TTC549 (cell line): ENCODE data around the gene ANKRD44.

Experiments
- FAIRE-seq: peaks from 2 replicates; lab custom pipeline; 2012; peaks lifted over from hg19 to GRCh38; lab: Jason Lieb, UNC

Gene ANKRD44

DNA sequence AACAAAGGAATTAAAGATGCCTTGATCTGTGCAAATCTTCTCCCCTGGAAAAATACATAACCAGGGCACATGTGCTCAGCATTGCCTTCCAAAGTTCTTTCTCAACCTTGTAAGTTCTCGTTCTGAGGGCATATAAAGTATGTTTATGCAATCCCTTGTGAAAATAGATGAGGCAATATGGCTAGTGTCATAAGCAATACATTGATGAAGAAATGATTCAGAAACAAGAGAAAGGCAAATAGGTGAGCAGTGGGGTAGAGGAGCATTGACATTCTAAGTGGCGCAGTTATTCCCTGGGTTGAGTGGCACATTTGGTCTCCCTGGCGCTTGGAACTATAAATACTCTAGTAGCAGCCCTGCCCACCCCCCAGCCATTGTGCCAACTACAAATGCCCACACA lies 326.6 kb downstream of the ANKRD44 start:
- no peak for FAIRE-seq

DNA sequence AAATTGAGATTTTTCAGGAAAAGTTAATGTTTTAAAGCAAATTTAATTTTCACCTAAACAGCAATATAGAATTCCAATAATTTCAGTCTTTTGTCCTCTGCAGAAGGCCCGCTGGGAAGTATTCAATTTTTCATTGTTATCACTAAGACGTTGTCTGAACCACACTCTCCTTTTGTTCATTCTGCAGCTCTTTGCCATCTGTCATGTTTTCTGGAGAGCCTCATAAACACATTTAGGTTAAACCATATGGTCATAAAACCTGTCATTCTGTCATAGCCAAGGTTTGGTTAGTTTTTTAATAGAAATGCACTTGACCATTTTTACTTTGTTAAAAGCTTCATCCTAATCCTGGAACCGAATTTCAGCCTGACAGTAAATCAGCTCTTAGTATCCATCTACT lies 330.1 kb downstream of the ANKRD44 start:
- no peak for FAIRE-seq

DNA sequence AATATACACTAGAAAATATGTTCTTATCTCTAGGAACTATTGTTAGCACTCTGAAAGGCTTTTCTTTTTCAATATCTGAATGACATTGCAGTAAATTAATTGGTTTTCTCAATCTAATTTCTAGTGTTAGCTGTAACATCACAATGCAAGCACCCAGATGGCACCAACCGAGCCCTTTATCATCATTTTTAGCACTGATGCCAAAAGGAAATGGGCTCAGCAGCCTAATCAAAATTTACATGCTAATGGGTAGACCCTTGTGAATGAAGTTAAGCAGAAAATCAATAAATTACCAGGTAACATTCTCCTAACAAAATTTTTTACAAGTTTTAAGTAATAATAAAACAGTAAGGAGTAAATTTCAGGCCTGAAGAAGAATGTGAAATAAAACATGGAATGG lies 330.6 kb downstream of the ANKRD44 start:
- no peak for FAIRE-seq

DNA sequence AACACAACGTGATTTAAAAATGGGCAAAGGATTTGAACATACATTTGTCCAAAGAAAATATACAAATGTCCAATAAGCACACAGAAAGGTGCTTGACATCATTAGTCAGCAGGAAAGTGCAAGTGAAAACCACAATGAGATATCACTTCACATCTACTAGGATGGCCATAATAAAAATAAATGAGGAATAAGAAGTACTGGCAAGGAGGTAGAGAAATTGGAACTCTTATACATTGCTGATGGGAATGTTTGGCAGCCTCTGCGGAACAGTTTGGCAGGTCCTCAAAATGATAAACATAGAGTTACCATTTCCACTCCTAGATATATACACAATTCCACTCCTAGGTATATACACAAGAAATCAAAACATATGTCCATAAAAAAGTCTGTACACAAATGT lies 333.1 kb downstream of the ANKRD44 start:
- FAIRE-seq = no peak

DNA sequence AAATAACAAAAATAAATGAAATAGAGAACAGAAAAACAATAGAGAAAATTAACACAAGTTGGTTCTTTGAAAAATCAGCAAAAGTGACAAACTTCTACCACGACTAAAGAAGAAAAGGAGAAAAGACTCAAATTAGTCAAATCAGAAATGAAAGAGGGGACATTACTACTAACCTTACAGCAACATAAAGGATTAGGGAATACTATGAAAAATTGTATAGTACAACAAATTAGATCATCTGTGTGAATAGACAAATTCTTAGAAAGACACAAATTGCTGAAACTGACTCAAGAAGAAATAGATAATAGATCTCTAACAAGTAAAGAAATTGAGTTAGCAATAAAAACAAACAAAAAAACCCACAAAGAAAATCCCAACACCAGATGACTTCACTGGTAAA lies 335.6 kb downstream of the ANKRD44 start:
- no peak for FAIRE-seq

DNA sequence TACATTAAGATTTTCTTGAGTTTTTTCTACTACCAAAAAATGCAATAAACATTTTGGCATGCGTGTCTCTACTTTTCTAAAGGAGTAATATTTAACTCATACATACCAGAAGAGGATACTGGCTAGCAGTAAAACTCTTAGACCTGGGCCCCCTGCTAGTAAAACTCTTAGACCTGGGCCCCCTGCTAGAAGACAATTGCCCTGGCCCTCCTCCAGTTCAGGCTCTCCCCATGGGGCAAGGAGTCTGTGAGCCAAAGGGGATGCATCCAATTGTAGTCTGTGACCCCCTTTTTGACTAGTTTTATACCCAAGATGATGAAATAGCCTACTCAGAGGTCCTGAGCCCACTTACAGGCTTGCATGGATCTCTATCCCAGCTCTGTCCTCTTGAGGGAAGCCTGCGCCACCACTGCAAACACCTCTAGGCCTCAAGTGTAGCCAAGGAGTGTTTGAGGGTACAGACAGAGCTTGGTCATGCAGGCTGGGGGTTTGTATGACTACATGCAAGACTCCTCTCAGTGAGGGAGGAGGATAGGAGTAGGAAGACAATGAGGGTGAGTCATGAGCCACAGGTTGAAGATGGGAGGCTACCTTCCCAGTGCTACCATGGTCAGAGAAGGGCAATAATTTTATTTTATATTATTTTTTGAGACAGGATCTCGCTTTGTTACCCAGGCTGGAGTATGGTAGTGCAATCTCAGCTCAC lies 338.9 kb downstream of the ANKRD44 start:
- FAIRE-seq = no peak

DNA sequence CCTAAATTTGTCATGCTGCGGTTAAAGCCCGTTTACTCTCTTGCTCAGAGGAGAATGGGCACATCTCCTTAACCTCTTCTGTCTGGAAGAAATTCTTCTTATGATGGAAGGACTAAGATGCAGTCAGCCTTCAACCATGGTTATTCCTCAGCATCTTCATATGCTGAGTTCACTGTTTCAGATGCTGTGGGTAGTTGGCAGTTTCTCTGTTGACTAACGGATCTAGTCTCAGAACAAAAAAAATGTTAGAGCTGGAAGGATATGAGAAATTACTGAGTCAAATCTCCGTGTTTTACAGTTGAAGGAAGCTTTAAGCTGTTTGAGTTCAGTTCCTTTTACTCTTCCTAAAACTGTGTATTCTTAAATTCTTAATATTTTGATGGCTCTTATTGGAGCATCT lies 340.5 kb downstream of the ANKRD44 start:
- FAIRE-seq = no peak

DNA sequence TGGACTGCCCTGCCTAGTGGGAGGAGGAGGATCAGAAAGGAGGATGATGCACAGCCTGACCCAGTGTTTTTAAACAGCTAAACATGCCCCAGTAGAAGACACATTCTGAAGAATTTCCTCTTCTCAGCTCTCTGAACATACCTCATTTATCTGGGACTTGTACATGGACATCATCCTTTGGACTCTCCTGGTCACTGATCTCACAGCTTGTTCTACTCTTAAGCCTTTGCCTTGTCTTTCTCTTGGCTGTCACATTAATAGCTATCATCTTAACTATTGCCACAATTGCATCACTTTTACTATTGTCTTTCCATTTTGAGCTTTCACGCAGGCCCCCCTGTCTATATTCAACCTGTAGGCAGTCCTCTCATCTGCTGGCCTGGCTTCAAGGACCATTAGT lies 342.1 kb downstream of the ANKRD44 start:
- FAIRE-seq = no peak

DNA sequence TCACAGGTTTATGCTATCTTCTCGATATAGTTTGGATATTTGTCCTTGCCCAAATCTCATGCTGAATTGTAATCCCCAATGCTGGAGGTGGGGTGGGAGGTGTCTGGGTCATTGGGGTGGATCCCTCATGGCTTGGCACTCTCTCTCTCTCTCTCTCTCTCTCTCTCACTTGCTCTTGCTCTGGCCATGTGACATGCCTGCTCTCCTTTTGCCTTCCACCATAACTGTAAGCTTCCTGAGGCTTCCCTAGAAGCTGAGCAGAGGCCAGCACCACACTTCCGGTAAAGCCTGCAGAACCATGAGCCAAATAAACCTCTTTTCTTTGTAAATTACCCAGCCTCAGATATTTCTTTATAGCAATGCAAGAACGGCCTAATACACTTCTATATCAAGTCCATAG lies 342.8 kb downstream of the ANKRD44 start:
- FAIRE-seq = no peak

DNA sequence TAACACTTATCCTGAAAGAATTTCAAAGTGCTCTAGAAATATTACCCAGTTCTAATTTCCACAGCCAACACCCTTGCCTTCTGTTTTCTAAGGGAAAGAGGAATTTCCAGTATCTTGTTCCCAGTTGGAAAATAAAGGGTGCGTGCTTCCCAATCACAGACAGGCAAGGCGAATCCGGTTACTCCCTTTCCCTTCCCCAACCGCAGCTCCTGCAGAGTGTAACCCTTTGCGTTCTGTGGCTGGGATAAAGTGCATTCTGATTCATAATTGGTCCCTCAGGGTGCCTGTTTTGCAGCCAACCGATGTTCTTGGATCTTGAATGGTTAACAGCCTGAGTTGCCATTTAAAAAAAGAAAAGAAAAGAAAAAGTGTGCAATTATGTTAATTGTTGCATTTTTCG lies 343.5 kb downstream of the ANKRD44 start:
- no peak for FAIRE-seq

DNA sequence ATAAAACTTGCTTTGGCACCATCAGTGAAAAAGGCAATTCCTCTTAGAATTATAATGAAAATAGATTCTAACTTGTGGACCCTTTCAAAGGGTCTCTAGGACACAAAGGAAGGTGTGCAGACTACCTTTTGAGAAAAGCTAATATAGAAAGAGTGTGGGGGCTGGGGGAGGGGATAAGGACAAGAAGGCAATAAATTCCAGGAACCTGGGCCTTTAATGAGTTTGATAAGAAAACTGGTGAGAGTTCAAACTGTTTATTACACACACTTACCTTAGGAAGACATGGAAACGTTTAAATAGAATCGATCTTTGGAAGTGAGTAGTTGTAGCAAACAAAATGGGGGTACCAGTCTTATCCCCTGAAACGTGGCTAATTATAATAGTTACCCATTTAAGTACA lies 344.5 kb downstream of the ANKRD44 start:
- no peak for FAIRE-seq

DNA sequence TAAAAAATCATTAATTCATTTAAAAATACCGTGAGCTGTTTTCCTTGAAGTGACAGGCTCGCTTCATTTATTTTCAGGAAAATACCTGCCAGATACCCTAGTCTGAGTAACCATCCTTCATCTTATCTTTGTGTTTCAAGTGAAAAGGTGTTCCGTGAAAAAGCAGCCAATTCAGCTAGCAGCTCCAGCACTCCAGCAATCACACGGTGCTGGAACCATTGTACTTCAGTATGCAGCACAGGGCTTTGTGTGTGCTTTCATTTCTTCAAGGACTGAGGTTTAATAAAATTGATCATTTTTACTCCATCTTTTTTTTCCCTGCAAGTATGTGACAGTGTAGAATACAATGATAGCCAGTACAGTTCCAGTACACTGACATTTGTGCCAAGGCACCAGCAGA lies 344.9 kb downstream of the ANKRD44 start:
- no peak for FAIRE-seq

DNA sequence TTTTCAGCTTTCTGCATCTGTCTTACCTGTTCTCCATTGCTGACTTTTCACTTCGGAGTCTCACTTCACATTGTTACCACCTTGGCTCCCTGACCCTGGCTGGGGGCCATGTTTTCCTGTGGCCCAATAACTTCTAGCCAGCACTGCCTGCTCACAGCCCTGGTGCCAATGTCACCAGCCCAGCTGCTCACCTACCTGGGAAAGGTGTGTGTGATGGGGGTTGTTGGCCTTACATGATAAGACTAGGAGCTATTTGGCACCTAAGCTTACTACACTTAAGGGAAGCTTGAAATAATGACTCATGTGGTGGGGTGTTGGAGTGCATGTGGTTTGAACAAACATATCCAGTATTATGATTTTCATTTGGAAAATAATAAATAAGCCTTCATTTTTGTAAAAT lies 346.6 kb downstream of the ANKRD44 start:
- no peak for FAIRE-seq

DNA sequence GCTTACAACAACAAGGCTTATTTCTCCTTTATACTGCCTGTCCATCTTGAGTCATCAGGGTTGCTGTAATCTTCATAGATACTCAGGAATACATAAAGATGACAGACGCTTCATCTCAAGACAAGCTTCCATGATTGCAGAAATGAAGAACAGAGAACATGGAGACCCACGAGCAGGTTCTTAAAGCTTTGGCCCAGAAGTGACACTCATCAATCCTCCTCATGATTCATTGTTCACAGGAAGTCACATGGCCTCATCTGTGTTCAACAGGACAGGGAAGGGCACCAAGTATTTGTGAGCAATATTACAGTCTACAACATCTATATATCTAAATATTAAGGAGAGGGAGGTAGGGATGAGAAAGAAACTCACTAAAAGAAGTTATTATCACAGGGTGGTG lies 347.5 kb downstream of the ANKRD44 start:
- no peak for FAIRE-seq

DNA sequence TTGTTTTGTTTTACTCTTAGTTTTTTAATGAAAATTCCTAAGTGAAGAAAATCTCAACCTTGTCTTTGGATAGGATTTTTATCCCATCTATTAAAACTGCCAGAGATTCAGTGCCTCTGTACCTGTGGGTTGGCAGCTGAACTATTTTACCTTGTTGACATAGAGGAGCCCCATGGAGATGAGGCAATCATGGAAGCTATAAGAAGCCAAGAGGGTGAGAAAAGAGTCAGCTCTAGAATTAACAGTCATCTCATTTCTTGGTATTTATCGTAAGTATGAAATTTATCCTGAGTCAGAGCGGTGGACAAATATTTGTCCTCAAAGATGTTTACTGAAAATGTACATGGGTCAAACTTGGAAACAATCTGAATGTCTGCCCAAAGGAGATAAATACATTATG lies 348.3 kb downstream of the ANKRD44 start:
- no peak for FAIRE-seq

DNA sequence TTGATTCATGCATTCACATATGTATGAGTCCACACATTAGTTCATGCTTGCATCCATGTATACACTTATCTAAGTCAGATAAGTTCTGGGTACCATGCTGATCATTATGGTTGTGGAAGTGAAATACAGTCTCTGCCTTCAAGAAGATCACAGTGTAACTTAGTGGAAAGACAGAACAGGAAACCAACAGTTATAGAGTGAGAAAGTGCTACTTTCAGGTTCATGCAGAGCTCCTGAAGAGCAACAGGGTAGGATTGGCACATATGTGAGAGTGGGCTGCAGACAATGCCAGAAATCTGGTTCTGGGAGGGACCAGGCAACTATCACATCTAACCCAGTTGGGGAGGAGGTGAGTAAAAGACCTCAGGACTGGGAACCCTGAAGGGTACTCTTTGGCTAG lies 348.7 kb downstream of the ANKRD44 start:
- no peak for FAIRE-seq

DNA sequence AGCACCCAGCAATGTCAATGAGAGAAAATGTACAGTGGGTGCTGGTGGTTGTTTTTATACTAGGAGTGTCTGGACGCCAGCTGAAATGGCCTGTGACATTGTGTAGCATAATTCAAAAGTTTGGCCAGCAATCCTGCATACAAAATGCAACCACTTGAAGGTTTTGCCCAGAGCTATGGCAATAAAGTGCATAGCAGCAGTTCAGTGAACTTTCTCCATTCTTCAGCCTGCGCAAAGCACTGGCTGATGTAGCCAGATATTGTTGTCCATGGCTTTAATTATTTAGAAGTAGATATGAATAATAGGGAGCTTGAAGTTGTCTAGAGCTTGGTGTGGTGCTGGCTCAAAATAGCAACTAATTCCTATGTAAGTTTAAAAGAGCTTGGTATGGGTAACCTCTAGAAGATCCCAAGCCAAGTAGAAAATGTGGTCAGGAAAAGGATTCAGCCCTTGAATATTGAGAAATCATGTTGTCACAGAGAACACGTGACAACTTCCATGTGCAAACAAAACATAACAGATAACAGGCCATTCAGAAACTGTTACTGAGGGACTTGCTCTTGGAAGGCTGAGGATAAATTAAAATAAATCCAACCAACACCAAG lies 350.7 kb downstream of the ANKRD44 start:
- FAIRE-seq = no peak

DNA sequence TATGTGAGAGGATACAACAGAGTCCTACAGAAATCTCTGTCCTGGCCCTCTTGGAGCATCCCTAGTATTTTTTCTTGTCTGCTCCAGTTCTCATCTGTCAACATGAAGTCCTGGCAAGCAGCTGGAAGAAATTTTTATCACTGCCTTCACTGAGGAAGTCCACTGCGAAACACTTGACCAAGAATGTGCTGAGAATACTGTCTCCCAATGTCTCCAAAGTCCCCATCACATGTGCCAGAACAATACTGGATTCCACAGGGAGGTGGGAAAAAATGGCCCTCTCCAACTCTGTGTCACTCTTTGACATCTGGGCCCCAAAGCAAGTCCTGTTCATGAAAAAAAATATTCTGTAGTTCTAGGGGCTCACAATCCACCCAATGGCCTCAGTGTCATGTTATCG lies 351.3 kb downstream of the ANKRD44 start:
- no peak for FAIRE-seq

DNA sequence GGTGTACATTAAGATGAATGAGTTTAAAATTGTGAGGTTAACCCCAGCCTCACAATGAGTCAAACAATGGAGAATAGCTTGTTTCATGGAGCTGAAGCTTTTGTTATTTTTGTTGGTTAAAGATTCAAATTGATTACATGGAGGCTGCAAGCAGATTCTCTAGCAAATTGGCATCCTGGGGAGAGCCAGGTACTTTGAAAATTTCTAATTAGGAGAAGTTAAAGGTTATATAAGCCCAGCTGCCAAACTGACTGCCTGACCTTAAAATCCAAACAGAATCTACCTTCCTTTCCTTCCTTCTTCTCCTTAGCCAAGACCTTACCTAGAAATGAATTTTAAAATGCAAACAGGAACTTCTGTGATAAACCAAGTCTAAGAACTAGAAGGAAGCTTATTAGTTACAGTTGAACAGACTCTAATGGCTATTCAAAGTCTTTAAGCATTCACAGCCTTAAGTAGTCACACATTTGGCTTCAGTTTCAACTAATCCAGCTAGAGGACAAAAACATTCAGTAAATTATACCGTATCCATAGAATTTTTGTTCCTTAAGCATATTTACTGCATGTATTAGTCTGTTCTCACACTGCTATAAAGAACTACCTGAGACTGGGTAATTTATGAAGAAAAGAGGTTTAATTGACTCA lies 352.6 kb downstream of the ANKRD44 start:
- no peak for FAIRE-seq

DNA sequence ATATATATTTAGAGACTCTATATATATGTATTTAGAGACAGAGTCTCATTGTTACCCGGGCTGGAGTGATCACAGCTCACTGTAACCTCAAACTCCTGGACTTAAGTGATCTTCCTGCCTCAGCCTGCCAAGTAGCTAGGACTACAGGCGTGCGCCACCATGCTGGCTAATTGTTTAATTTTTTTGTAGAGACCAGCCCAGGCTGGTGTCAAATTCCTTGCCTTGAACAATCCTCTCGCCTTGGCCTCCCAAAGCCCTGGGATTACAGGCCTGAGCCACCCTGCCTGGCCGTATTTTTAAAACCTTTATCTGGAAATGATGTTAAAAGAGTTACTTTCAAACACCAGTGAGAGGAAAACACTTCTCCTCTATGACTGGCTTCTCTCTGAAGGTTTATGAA lies 353.1 kb downstream of the ANKRD44 start:
- FAIRE-seq = no peak

DNA sequence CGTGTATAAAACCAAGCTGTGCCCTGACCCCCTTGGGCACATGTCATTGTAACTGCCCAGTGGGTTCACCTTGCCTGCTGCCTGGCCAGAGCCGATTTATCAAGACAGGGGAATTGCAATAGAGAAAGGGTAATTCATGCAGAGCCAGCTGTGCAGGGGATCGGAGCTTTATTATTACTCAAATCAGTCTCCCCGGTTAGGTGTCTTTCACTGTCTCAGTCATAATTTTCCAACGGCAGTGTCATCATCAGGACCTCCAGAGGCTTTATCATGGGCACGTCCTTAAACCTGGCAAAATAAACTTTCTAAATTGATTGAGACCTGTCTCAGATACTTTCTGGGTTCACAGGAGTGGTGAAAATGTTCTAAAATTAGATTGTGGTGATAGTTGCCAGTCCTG lies 354.5 kb downstream of the ANKRD44 start:
- FAIRE-seq = no peak

DNA sequence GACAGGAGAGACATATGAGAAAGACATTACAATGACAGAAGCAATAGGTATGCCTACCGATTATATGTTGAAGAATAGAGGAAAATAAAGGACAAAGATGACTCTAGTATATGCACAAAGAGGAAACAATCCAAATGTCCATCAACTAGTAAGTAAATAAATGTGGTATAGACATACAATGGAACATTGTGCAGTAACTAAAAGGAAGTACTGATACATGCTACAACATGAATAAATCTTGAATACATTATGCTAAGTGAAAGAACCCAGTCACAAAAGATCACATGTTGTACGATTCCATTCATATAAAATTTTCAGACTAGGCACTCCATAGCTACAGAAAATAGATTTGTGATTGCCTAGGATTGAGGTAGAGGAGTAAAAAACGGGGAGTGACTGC lies 355.5 kb downstream of the ANKRD44 start:
- no peak for FAIRE-seq

DNA sequence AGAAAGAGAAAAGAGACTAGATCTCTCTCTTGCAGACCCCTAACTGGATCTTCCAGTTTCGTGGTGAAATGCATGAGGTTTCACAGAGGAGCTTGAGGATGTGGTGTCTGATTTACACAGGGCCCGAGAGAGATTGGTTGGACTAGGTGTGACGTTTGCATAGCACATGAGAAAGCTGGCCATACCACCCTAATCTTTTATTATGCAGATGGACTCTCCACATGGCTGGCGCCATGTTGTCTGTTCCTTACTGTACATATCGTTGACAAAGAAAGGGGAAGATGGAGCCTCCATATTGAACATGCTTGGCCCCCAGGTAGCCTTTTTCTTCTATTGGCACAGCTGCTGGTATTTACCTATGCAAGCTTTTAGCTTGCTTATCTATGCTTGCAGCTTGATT lies 356.6 kb downstream of the ANKRD44 start:
- no peak for FAIRE-seq

DNA sequence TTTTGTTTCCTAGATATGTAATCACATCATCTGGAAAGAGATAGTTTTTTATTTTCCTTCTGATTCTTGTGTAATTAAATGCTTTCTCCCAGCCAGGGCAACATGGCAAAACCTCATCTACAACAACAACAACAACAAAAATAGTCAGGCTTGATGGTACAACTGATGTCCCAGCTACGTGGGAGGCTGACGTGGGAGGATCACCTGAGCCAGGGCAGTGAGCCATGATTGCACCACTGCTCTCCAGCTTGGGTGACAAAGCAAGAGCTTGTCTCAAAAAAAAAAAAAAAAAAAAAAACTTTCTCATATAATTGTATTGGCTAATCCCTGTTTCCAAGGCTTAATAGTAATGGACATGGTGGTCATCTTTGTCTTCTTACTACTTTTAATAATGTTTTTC lies 357.6 kb downstream of the ANKRD44 start:
- FAIRE-seq = no peak
